K562 (cell line): ENCODE results near the gene JUND. TPM values are rescaled to one million over a fixed set of nuclear protein-coding genes. Genes with fewer than 3 reads are reported as not detected.

Experiments used
- TEAD4 ChIP-seq, 2 experiments: sonication (generic) in 1 of 2; formaldehyde crosslinking in 1 of 2; IDR thresholded peaks; 2 replicates each; pipeline versions ENCODE4 v1.6.1 to v1.8.0; 2012 to 2022; ENCODE audit warnings: borderline replicate concordance in 1 of 2, inconsistent platforms in 1 of 2, low read length in 1 of 2, mild to moderate bottlenecking in 1 of 2, missing genetic modification reagents in 1 of 2
- ZBTB40 ChIP-seq, 2 experiments: fragments of 450-650 bp in 1 of 2; sonication (generic) in 1 of 2; formaldehyde crosslinking in 1 of 2; IDR thresholded peaks; 2 replicates each; pipeline versions ENCODE4 v1.7.1 to v1.9.0; 2016 to 2022; ENCODE audit warnings: inconsistent platforms in 1 of 2, mild to moderate bottlenecking in 1 of 2, missing genetic modification reagents in 1 of 2
- ZMIZ1 ChIP-seq, 2 experiments: fragments of 150-350 bp in 1 of 2; IDR thresholded peaks; 2 replicates each; pipeline ENCODE4 v1.6.1; 2012 to 2016; ENCODE audit warnings: low read depth in 2 of 2, low read length in 2 of 2, mild to moderate bottlenecking in 1 of 2, moderate library complexity in 1 of 2
- ZNF592 ChIP-seq: fragments of 450-650 bp; IDR thresholded peaks from 2 replicates; pipeline ENCODE4 v1.6.1; 2017; ENCODE audit warnings: antibody characterized with exemption, mild to moderate bottlenecking
- polyA plus RNA-seq, 8 experiments: library from polyadenylated mRNA; depleted of rRNA in 4 of 8; stranded (reverse) in 5 of 8; unstranded in 3 of 8; fragments of >200 nt; fragmentation: Nextera tagmentation in 2 of 8; fragmentation: Illumina TruSeq in 1 of 8; extraction: Ambion mirVana in 2 of 8; extraction: Trizol in 1 of 8; gene quantifications; 2 replicates each; pipeline versions ENCODE4 v1.2.1 to v1.2.3, GENCODE V29; 2011 to 2014; ENCODE audit warnings: inconsistent platforms in 1 of 8, missing spikeins in 1 of 8
- total RNA-seq, 7 experiments: library from RNA; depleted of rRNA in 6 of 7; stranded (reverse); fragments of >200 nt in 6 of 7; fragmentation: Illumina TruSeq in 2 of 7; extraction: Trizol in 2 of 7; gene quantifications; 2 replicates each; pipeline versions ENCODE4 v1.2.1 to v1.2.3, GENCODE V29; 2011 to 2021; ENCODE audit warnings: low replicate concordance in 1 of 7

Gene JUND
- total and polyA plus RNA-seq, 9 of the 15 experiments (the other 6 are each of a cell fraction or from before 2014, with no cell fraction given): 6.4 to 286 (median 42.3) TPM

- peak; percentile 98 for TF ChIP-seq ZNF592
- TF ChIP-seq ZMIZ1 (IDR thresholded peaks at IDR 0.05; ENCODE audit: low read depth in 2 of 2, low read length in 2 of 2): 0 out of 4 replicates have a peak, but pooled peaks of 1 of the 2 experiments have one; percentile 47
- peak; percentile 42; the same call in 1 of the 2 replicates for TF ChIP-seq TEAD4 (IDR thresholded peaks at IDR 0.05; ENCODE audit: low read length)
- no peak for TF ChIP-seq TEAD4 (CRISPR knock-in tag; IDR thresholded peaks at IDR 0.05; ENCODE audit: borderline replicate concordance)
- TF ChIP-seq ZBTB40 (IDR thresholded peaks at IDR 0.05): peak; percentile 55
- no peak for TF ChIP-seq ZBTB40 (CRISPR knock-in tag; IDR thresholded peaks at IDR 0.05)
Observed at GRCh38 chr19:18317961-18318800, 36.8 kb upstream of the JUND start (continued).
